HepG2 (cell line): ENCODE results near the gene ACTL8. TPM values are rescaled to one million over a fixed set of nuclear protein-coding genes. Genes with fewer than 3 reads are reported as not detected.

ENCODE experiments used
- ATAC-seq: fragments of 200-7000 bp; cut with Tn5 transposase; 3 replicates; pipeline ENCODE4 v1.9.1; 2020; ENCODE audit warnings: mild to moderate bottlenecking, moderate library complexity
- BruUV-seq: library from RNA; stranded (reverse); fragments of 400-500 nt; replicated peaks from 2 replicates; lab custom pipeline; 2021; lab: Mats Ljungman, UMichigan
- CTCF ChIA-PET: fragments of 300-600 bp; formaldehyde crosslinking; extraction: SDS; loops from one replicate; lab custom pipeline; 2021; ENCODE audit warnings: low total read pairs, inconsistent platforms, low intra/inter-chr PET ratio; lab: Yijun Ruan, JAX
- POLR2A ChIA-PET: fragments of 350-600 bp; sonication (Branson Sonifier 250); formaldehyde crosslinking; loops from one replicate; lab custom pipeline; 2020; ENCODE audit warnings: antibody characterized with exemption, inconsistent platforms; lab: Yijun Ruan, JAX
- DNase-seq: peaks from one replicate; pipeline ENCODE4 v3.0.0-alpha.2; 2015; ENCODE audit warnings: low spot score
- FAIRE-seq: peaks from 3 replicates; lab custom pipeline; 2011; peaks lifted over from hg19 to GRCh38; lab: Jason Lieb, UNC
- H2AFZ ChIP-seq: one replicate; pipeline ENCODE4 v1.6.1; 2011; ENCODE audit warnings: low read length, inconsistent platforms
- H3K27ac ChIP-seq: fragments of 300-600 bp; 3 replicates; pipeline ENCODE4 v1.8.0; 2011; ENCODE audit warnings: mixed run types, mild to moderate bottlenecking, mixed read lengths, low read length, inconsistent platforms; ENCODE audit not compliant: insufficient read depth; ENCODE audit errors: extremely low read length
- H3K27me3 ChIP-seq, 2 experiments: fragments of 200-600 bp in 1 of 2; 2 replicates in 1 of 2; 3 replicates in 1 of 2; pipeline versions ENCODE4 v1.6.0 to v1.8.0; 2011; ENCODE audit warnings: low read length in 2 of 2, mild to moderate bottlenecking in 2 of 2, moderate library complexity in 2 of 2, inconsistent platforms in 1 of 2; ENCODE audit not compliant: insufficient read depth in 2 of 2, control insufficient read depth in 1 of 2
- H3K36me3 ChIP-seq, 2 experiments: fragments of 200-600 bp in 1 of 2; replicated peaks in 1 of 2; 2 replicates in 1 of 2; 3 replicates in 1 of 2; pipeline versions ENCODE4 v1.5.1 to v1.8.0; 2011; ENCODE audit warnings: low read length in 2 of 2, inconsistent platforms in 1 of 2; ENCODE audit not compliant: insufficient read depth in 2 of 2, control insufficient read depth in 1 of 2
- H3K4me1 ChIP-seq: 2 replicates; pipeline ENCODE4 v1.5.1; 2012; ENCODE audit warnings: low read length, inconsistent platforms; ENCODE audit not compliant: insufficient read depth
- H3K4me2 ChIP-seq: 2 replicates; pipeline ENCODE4 v1.6.0; 2011; ENCODE audit warnings: low read depth, low read length, inconsistent platforms
- H3K4me3 ChIP-seq, 3 experiments: fragments of 200-600 bp in 1 of 3; sonication (generic), shearing (Covaris generic) in 1 of 3; replicated peaks in 1 of 3; 2 replicates each; pipeline ENCODE4 v1.5.1; 2011 to 2016; ENCODE audit warnings: low read length in 3 of 3, inconsistent platforms in 2 of 3, low read depth in 2 of 3, mild to moderate bottlenecking in 2 of 3, control low read depth in 1 of 3, mixed read lengths in 1 of 3; ENCODE audit not compliant: insufficient read depth in 1 of 3
- H3K79me2 ChIP-seq: one replicate; pipeline ENCODE4 v1.6.1; 2011; ENCODE audit warnings: low read length, inconsistent platforms; ENCODE audit not compliant: insufficient read depth
- H3K9ac ChIP-seq: 2 replicates; pipeline ENCODE4 v1.6.0; 2011; ENCODE audit warnings: mild to moderate bottlenecking, low read depth, low read length, inconsistent platforms; ENCODE audit not compliant: insufficient read depth
- H3K9me3 ChIP-seq: 2 replicates; pipeline ENCODE4 v1.5.1; 2012; ENCODE audit warnings: mild to moderate bottlenecking, low read length
- H4K20me1 ChIP-seq: 2 replicates; pipeline ENCODE4 v1.6.0; 2011; ENCODE audit warnings: inconsistent platforms, mild to moderate bottlenecking, low read length, moderate library complexity; ENCODE audit not compliant: insufficient read depth
- ARNTL ChIP-seq: sonication (generic); formaldehyde crosslinking; IDR thresholded peaks from 2 replicates; pipeline ENCODE4 v1.4.0; 2020; ENCODE audit warnings: mild to moderate bottlenecking, missing genetic modification reagents
- CBFB ChIP-seq: sonication (generic); formaldehyde crosslinking; IDR thresholded peaks from 2 replicates; pipeline ENCODE4 v1.4.0; 2020; ENCODE audit warnings: missing genetic modification reagents
- HOXA3 ChIP-seq: sonication (generic); formaldehyde crosslinking; IDR thresholded peaks from 2 replicates; pipeline ENCODE4 v1.5.0; 2020; ENCODE audit warnings: missing genetic modification reagents
- HOXA7 ChIP-seq: sonication (generic); formaldehyde crosslinking; IDR thresholded peaks from 2 replicates; pipeline ENCODE4 v1.8.1; 2022; ENCODE audit warnings: mild to moderate bottlenecking, missing genetic modification reagents, moderate library complexity
- JDP2 ChIP-seq: sonication (generic); formaldehyde crosslinking; IDR thresholded peaks from 2 replicates; pipeline ENCODE4 v1.8.1; 2022; ENCODE audit warnings: missing genetic modification reagents, borderline replicate concordance
- KDM6A ChIP-seq: IDR thresholded peaks from 2 replicates; pipeline ENCODE4 v1.6.1; 2016; ENCODE audit warnings: low read depth
- KLF11 ChIP-seq: IDR thresholded peaks from 2 replicates; pipeline ENCODE4 v1.6.1; 2016; ENCODE audit warnings: missing compliant biosample characterization
- MLLT10 ChIP-seq: sonication (generic); formaldehyde crosslinking; IDR thresholded peaks from 2 replicates; pipeline ENCODE4 v1.4.0; 2020; ENCODE audit warnings: missing genetic modification reagents
- NONO ChIP-seq, 2 experiments: fragments of 450-650 bp in 1 of 2; sonication (generic) in 1 of 2; formaldehyde crosslinking in 1 of 2; IDR thresholded peaks in 1 of 2; conservative IDR thresholded peaks in 1 of 2; 2 replicates each; pipeline versions ENCODE4 v1.6.1 to v1.8.0; 2017 to 2022; ENCODE audit warnings: mild to moderate bottlenecking in 1 of 2, missing genetic modification reagents in 1 of 2, moderate library complexity in 1 of 2
- RBM22 ChIP-seq: fragments of 200-400 bp; formaldehyde crosslinking; optimal IDR thresholded peaks from 2 replicates; pipeline ENCODE3; 2017; ENCODE audit warnings: mild to moderate bottlenecking, low read length, moderate library complexity
- REXO4 ChIP-seq: sonication (generic); formaldehyde crosslinking; IDR thresholded peaks from 2 replicates; pipeline ENCODE4 v1.8.0; 2022; ENCODE audit warnings: missing genetic modification reagents, mild to moderate bottlenecking, borderline replicate concordance
- SCMH1 ChIP-seq: sonication (generic); formaldehyde crosslinking; IDR thresholded peaks from 2 replicates; pipeline ENCODE4 v1.9.0; 2021; ENCODE audit warnings: missing genetic modification reagents, mild to moderate bottlenecking, borderline replicate concordance
- ZNF615 ChIP-seq: sonication (generic); formaldehyde crosslinking; IDR thresholded peaks from 2 replicates; pipeline ENCODE4 v1.5.0; 2020; ENCODE audit warnings: mild to moderate bottlenecking, missing genetic modification reagents, borderline replicate concordance
- WGBS: methylation state at CpG from one replicate; pipeline ENCODE4 v1.1.6; 2017; ENCODE audit warnings: low lambda C conversion rate; 5-methylcytosine and 5-hydroxymethylcytosine counted together
- in situ Hi-C: cut with HindIII; loops from 2 replicates; pipeline ENCODE4 v1.10.0; 2017; ENCODE audit warnings: low pct_unique_long_range_greater_than_20kb; ENCODE audit not compliant: extremely low pct_ligation_motif_present
- intact Hi-C: fragments of 100-400 bp; cut with micrococcal nuclease; formaldehyde crosslinking; loops from one replicate; pipeline ENCODE4 v1.10.0; 2022; ENCODE audit not compliant: unreplicated experiment
- polyA plus RNA-seq, 8 experiments: library from polyadenylated mRNA; depleted of rRNA in 3 of 8; stranded (reverse) in 7 of 8; unstranded in 1 of 8; fragments of >200 nt; fragmentation: Illumina TruSeq in 4 of 8; extraction: Trizol in 4 of 8; gene quantifications; 2 replicates each; pipeline versions ENCODE4 v1.2.1 to v1.2.3, GENCODE V29; 2011 to 2016; ENCODE audit warnings: low read depth in 4 of 8, missing spikeins in 1 of 8, mixed read lengths in 1 of 8; ENCODE audit not compliant: insufficient read depth in 1 of 8
- total RNA-seq, 5 experiments: library from RNA; depleted of rRNA; stranded (reverse); fragments of >200 nt; fragmentation: Illumina TruSeq; extraction: Trizol; gene quantifications; 2 replicates each; pipeline ENCODE4 v1.2.3, GENCODE V29; 2016; ENCODE audit warnings: low read depth in 1 of 5
- TF ChIP-seq, protein P1 (sequence below): IDR thresholded peaks from 2 replicates; pipeline ENCODE4 v1.6.1; 2016; ENCODE audit warnings: mild to moderate bottlenecking

ACTL8 gene
- total and polyA plus RNA-seq, 2 of the 13 experiments (the other 11 are each of a cell fraction or from before 2014, with no cell fraction given): 0.09 to 0.64 TPM

DNA sequence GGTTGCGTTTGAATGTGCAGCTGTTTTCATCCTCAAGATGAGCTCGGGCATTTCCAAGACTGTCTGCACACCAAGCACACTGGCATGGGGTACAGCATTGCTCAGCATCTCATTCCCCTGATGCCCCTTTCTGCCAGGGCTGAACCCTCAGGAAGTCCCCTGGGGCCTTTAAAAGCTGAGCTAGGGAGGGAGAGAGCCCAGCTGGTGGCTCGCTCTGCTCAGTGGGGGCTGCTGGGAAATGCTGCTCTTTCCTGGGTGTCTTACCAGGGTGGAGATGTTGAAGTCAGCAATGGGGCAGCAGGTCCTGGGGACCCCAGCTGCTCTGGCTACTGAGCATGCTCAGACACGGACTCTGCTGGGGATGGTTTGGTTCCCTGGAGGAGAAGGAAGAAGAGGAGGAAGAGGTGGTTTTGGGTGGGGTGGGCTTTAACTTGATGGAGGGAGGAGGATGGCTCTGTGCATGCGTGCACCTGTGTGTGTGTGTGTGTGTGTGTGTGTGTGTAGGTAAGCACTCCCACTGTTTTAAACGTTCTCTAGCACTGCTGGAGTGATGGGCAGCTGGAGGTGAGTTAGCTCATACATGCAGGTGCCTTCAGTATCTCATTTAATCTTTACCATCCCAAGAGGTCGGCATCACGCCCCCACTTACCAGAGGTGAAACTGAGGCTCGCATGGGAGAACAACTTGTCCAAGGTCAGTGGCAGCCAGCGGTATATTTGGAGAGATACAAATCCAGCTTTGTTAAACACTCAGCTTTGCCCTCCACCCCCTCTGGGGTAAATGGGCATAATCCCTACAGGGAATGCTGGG, 40.9 kb downstream of the ACTL8 start:
- no peak for TF ChIP-seq HOXA7
- intact Hi-C loops: no loop called here
- no peak for ATAC-seq
- Histone ChIP-seq H3K4me2 (no peak overlapping the region), H3K36me3 (no peaks in the 10 kb centered on the region), H3K79me2 (no peaks in the 10 kb centered on the region), H3K4me3 (no peak overlapping the region), H3K9me3 (no peaks in the 10 kb centered on the region), H3K27me3 (peaks cover 0 to 73% of the 10 kb centered on the region in 2 experiments; a peak in 4 of 5 replicates), H2AFZ (no peak overlapping the region), H3K27ac (no peak overlapping the region), H4K20me1 (no peaks in the 10 kb centered on the region), H3K9ac (no peak overlapping the region), H3K4me1 (no peaks in the 10 kb centered on the region)
- DNase-seq: no peak
- no peak for FAIRE-seq
- in situ Hi-C loops: no loop called here
- ChIA-PET CTCF (no interaction called here), POLR2A (no interaction called here)
- WGBS: 19% methylated on average over 5 of the region's 10 CpGs
- BruUV-seq: no TSS peak

DNA sequence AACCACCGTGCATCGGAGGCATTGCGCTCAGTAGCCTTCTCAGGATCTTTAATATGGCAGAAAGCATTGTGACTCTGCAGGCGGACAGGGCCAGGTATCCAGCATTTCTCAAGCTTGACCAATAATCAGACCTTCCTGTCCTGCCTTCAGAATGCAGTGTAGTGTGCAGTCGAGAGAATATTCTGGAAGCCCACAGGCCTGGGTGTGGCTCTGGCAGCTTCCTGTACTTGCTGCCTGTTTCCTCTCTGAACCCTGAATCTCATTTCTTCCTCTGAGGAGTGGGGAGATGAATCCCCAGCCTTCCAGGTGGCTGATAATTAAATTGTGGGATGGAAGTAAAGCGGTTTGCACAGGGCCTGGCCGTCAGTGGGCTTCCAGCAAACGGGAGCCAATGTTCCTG, 42.3 kb downstream of the ACTL8 start:
- in situ Hi-C loops: no loop called here
- Histone ChIP-seq H3K4me1 (no peaks in the 10 kb centered on the region), H3K4me3 (no peak overlapping the region), H3K36me3 (no peaks in the 10 kb centered on the region), H3K4me2 (no peak overlapping the region), H3K79me2 (no peaks in the 10 kb centered on the region), H3K27me3 (peaks cover 1 to 73% of the 10 kb centered on the region in 2 experiments; a peak in 4 of 5 replicates), H4K20me1 (no peaks in the 10 kb centered on the region), H3K9me3 (no peaks in the 10 kb centered on the region), H2AFZ (no peak overlapping the region), H3K27ac (no peak overlapping the region), H3K9ac (no peak overlapping the region)
- ATAC-seq: no peak
- intact Hi-C loops: no loop called here
- BruUV-seq: no TSS peak
- ChIA-PET CTCF (no interaction called here), POLR2A (no interaction called here)
- WGBS: 0% methylated on average over 2 of the region's 8 CpGs
- no peak for DNase-seq
- no peak for FAIRE-seq
- TF ChIP-seq HOXA3 (no peak), JDP2 (CRISPR knock-in tag) (no peak), MLLT10 (CRISPR knock-in tag) (no peak), NONO (IDR thresholded peaks at IDR 0.05) (no peak), NONO (CRISPR knock-in tag; conservative IDR thresholded peaks at IDR 0.05) (no peak), REXO4 (CRISPR knock-in tag) (no peak), ARNTL (CRISPR knock-in tag) (no peak), ZNF615 (no peak), CBFB (CRISPR knock-in tag) (no peak), SCMH1 (CRISPR knock-in tag) (no peak), RBM22 (no peak), KLF11 (CRISPR knock-in tag) (no peak), KDM6A (CRISPR knock-in tag) (no peak)
- TF ChIP-seq, protein P1, sequence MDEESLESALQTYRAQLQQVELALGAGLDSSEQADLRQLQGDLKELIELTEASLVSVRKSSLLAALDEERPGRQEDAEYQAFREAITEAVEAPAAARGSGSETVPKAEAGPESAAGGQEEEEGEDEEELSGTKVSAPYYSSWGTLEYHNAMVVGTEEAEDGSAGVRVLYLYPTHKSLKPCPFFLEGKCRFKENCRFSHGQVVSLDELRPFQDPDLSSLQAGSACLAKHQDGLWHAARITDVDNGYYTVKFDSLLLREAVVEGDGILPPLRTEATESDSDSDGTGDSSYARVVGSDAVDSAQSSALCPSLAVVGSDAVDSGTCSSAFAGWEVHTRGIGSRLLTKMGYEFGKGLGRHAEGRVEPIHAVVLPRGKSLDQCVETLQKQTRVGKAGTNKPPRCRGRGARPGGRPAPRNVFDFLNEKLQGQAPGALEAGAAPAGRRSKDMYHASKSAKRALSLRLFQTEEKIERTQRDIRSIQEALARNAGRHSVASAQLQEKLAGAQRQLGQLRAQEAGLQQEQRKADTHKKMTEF (CRISPR knock-in tag): no peak
